ENCODE results near the gene DLG2. TPM values are rescaled to one million over a fixed set of nuclear protein-coding genes. Genes with fewer than 3 reads are reported as not detected.

DLG2 gene
- total and polyA plus RNA-seq, 11 donors: 2.4 to 13.9 (median 7.1) TPM

DNA sequence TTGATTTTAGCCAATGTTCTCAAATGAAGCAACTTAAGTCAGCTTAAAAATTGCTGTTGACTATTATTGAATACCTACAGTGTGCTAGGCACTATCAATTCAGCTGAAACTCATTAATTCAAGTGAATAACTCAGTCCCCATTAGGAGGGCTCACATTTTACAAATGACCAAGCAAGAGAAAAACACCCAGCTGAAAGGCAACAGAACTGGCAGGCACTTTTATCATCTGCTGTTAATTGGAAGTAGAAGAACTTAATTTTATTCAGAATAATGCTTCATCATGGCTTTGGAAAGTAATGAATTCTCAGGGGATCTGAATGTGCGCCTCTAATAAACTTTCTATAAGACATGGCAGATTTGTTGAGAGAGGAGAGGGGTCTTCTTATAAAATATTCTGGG lies 1066.9 kb downstream of the DLG2 start:
- Histone ChIP-seq H3K27ac (no peak overlapping the region), H3K4me3 (no peak overlapping the region), H3K9me3 (no peaks in the 10 kb centered on the region), H3K36me3 (no peaks in the 10 kb centered on the region), H3K4me1 (no peaks in the 10 kb centered on the region), H3K27me3 (no peaks in the 10 kb centered on the region)
- no peak for DNase-seq
- intact Hi-C loops (cut with DNase I): loop anchor here in 1 of 10 donors (10.0 kb wide), 1 partner anchor 155 kb away; no protein-coding TSS in a partner anchor
- WGBS, 4 donors: 90 to 96% (median 91%) methylated on average over 1 of the region's 1 CpG
- TF ChIP-seq, protein P1, sequence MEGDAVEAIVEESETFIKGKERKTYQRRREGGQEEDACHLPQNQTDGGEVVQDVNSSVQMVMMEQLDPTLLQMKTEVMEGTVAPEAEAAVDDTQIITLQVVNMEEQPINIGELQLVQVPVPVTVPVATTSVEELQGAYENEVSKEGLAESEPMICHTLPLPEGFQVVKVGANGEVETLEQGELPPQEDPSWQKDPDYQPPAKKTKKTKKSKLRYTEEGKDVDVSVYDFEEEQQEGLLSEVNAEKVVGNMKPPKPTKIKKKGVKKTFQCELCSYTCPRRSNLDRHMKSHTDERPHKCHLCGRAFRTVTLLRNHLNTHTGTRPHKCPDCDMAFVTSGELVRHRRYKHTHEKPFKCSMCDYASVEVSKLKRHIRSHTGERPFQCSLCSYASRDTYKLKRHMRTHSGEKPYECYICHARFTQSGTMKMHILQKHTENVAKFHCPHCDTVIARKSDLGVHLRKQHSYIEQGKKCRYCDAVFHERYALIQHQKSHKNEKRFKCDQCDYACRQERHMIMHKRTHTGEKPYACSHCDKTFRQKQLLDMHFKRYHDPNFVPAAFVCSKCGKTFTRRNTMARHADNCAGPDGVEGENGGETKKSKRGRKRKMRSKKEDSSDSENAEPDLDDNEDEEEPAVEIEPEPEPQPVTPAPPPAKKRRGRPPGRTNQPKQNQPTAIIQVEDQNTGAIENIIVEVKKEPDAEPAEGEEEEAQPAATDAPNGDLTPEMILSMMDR (IDR thresholded peaks at IDR 0.05): no peak
- TF ChIP-seq POLR2A (IDR thresholded peaks at IDR 0.05): no peak
- ATAC-seq: no peak

DNA sequence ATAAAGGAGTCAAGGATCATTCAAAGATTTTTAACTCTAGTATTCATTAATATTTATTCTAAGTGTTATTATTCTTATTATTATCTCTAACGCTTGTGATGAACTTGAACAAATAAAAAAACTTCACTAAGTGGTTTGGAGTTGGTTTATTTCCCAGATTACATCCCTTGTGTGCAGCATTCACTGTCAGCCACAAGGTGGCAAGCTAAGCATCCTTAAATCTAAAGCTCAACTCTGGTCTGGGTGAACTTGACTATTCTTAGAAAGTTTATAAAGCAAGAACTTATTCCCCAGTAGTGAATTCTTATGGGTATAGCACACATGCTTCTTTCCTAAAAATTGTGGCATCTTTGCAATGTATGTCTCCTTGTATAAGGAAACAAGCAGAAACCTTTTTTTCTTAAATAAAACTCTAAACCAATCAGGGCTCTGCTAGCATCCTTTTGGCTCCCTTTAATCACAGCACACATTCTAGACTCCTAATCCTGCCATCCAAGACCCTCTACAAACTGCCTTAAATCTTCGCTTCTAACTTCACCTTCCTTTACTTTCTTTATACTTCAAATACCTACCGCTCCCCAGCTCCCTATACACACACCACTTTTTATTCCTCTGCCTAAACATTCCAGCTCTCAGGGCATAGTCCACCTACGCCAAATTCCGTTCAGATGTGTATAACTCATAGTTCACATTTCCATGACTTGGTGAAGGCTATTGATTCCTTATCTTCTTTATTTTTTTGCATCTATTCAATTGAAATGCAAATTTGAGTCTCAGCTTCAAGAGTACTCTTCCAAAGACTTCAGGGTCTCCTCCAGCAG lies 1068.8 kb downstream of the DLG2 start:
- no peaks in the 10 kb centered on the region for H3K27me3 ChIP-seq
- no peak overlapping the region for H3K27ac ChIP-seq
- DNase-seq: peak in 1 of 5 donors; percentile 12
- intact Hi-C loops (cut with DNase I): loop anchor here in 6 of 10 donors (2.0 to 10.0 kb wide), 4 partner anchors 147 to 723 kb away; no protein-coding TSS in a partner anchor
- TF ChIP-seq, protein P1 (IDR thresholded peaks at IDR 0.05): peak; percentile 57 to 85 (median 72)
- no peak for TF ChIP-seq POLR2A (IDR thresholded peaks at IDR 0.05)
- no peak overlapping the region for H3K4me3 ChIP-seq
- peak in 3 of 4 donors; percentile 24 to 58 (median 55) for ATAC-seq
- WGBS, 4 donors: 60 to 66% (median 62%) methylated on average over 5 of the region's 5 CpGs
- no peaks in the 10 kb centered on the region for H3K4me1 ChIP-seq
- no peaks in the 10 kb centered on the region for H3K9me3 ChIP-seq
- no peaks in the 10 kb centered on the region for H3K36me3 ChIP-seq

DNA sequence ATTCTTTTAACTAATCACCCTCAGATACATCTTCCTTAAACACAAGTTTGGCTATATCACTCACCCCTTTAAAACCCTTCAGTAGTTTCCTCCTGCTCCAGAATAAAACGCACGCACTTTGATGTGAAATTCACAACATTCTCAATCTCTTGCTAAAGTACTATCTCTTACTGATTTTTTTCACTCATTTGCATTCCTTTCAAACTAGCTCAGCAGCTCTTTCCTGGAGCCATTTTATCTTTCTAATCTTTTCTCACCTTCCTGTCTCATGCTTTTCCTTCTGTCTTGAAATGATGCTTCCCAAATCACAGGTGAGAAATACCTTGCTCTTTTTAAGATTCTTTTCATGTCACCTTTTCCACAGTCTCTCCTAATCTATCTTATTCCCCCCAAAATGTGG lies 1074.4 kb downstream of the DLG2 start:
- Histone ChIP-seq H3K27ac (no peak overlapping the region), H3K4me3 (no peak overlapping the region), H3K9me3 (no peaks in the 10 kb centered on the region), H3K27me3 (no peaks in the 10 kb centered on the region), H3K4me1 (no peaks in the 10 kb centered on the region), H3K36me3 (no peaks in the 10 kb centered on the region)
- no peak for TF ChIP-seq POLR2A (IDR thresholded peaks at IDR 0.05)
- TF ChIP-seq, protein P1 (IDR thresholded peaks at IDR 0.05): no peak
- no peak for ATAC-seq
- intact Hi-C loops (cut with DNase I): loop anchor here in 2 of 10 donors (10.0 kb wide), 2 partner anchors 152 to 718 kb away; no protein-coding TSS in a partner anchor
- no peak for DNase-seq
- 45 to 76% (median 58%) methylated on average over 2 of the region's 2 CpGs for WGBS, 4 donors

DNA sequence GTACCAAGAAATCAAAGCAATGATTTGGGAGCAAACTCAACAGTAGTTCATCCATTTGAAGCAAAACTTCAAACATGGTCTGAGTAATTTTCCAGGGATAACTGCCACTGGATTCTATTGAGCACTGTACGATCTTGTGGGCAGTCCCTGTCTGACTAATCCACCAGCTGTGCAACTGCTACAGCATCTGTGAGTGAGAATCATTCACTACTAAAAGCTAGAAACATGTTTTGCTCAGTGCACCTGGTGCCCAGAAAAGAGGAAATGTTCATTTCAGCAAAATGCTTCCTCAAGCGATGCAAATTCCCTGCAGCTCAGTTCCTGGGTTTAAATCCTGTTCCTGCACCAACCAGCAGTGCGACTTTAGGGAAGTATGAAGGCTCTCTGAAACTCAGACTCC lies 1077.9 kb downstream of the DLG2 start:
- Histone ChIP-seq H3K9me3 (no peaks in the 10 kb centered on the region), H3K36me3 (no peaks in the 10 kb centered on the region), H3K27ac (no peak overlapping the region), H3K27me3 (no peaks in the 10 kb centered on the region), H3K4me1 (no peaks in the 10 kb centered on the region), H3K4me3 (no peak overlapping the region)
- intact Hi-C loops (cut with DNase I): no loop called here
- 61 to 72% (median 70%) methylated on average over 3 of the region's 3 CpGs for WGBS, 4 donors
- no peak for TF ChIP-seq POLR2A (IDR thresholded peaks at IDR 0.05)
- TF ChIP-seq, protein P1 (IDR thresholded peaks at IDR 0.05): no peak
- no peak for DNase-seq
- ATAC-seq: no peak
